H1 (cell line): ENCODE results near the gene TMEM255B. TPM values are rescaled to one million over a fixed set of nuclear protein-coding genes. Genes with fewer than 3 reads are reported as not detected.
"Not testable (repeated sequence)": the region's sequence is repeated elsewhere in the genome, so short reads cannot be mapped to it uniquely, and the experiment has no call there.

Source experiments
- CTCF ChIA-PET: fragments of 300-600 bp; sonication (Branson Sonifier 250); formaldehyde crosslinking; loops from one replicate; lab custom pipeline; 2021; ENCODE audit not compliant: partially characterized antibody; lab: Charles Lee
- POLR2A ChIA-PET: fragments of 300-600 bp; sonication (Branson Sonifier 250); formaldehyde crosslinking; loops from one replicate; lab custom pipeline; 2021; ENCODE audit warnings: inconsistent platforms; ENCODE audit not compliant: partially characterized antibody; lab: Charles Lee
- DNase-seq, 2 experiments: peaks; one replicate each; pipeline versions ENCODE4 v3.0.0 to v3.0.0-alpha.2; 2010 to 2022; ENCODE audit warnings: low spot score in 2 of 2, low read depth in 1 of 2, mixed read lengths in 1 of 2
- FAIRE-seq: peaks from 2 replicates; lab custom pipeline; 2011; peaks lifted over from hg19 to GRCh38; lab: Jason Lieb, UNC
- H2AFZ ChIP-seq: 2 replicates; pipeline ENCODE4 v1.8.1; 2012; ENCODE audit warnings: low read length, inconsistent platforms
- H2AK5ac ChIP-seq: 2 replicates; pipeline ENCODE4 v1.6.1; 2013; ENCODE audit warnings: low read depth, low read length
- H2BK120ac ChIP-seq: replicated peaks from 2 replicates; pipeline ENCODE3; 2013; ENCODE audit warnings: low read depth, low read length, inconsistent platforms
- H2BK12ac ChIP-seq: 2 replicates; pipeline ENCODE4 v1.6.1; 2013; ENCODE audit warnings: low read depth, low read length
- H2BK15ac ChIP-seq: 2 replicates; pipeline ENCODE4 v1.6.1; 2013; ENCODE audit warnings: low read length
- H2BK20ac ChIP-seq: 2 replicates; pipeline ENCODE4 v1.6.1; 2013; ENCODE audit warnings: low read length
- H2BK5ac ChIP-seq: 2 replicates; pipeline ENCODE4 v1.6.1; 2013; ENCODE audit warnings: low read depth, low read length
- H3K14ac ChIP-seq: 2 replicates; pipeline ENCODE4 v1.6.1; 2013; ENCODE audit warnings: inconsistent platforms; ENCODE audit not compliant: insufficient read length
- H3K18ac ChIP-seq: 2 replicates; pipeline ENCODE4 v1.6.1; 2013; ENCODE audit warnings: low read length; ENCODE audit errors: extremely low read depth
- H3K23ac ChIP-seq: 2 replicates; pipeline ENCODE4 v1.6.1; 2013; ENCODE audit warnings: inconsistent platforms; ENCODE audit not compliant: insufficient read length
- H3K23me2 ChIP-seq: 2 replicates; pipeline ENCODE4 v1.6.1; 2013; ENCODE audit warnings: low read depth, low read length
- H3K27ac ChIP-seq: 2 replicates; pipeline ENCODE4 v1.6.1; 2011; ENCODE audit warnings: low read depth, low read length, inconsistent platforms
- H3K27me3 ChIP-seq, 4 experiments: replicated peaks in 1 of 4; 1 replicate in 1 of 4; 2 replicates in 3 of 4; pipeline versions ENCODE4 v1.6.1 to v1.8.1; 2011 to 2013; ENCODE audit warnings: low read length in 3 of 4, mild to moderate bottlenecking in 3 of 4, inconsistent platforms in 2 of 4, mixed read lengths in 2 of 4, moderate library complexity in 1 of 4; ENCODE audit not compliant: control insufficient read depth in 3 of 4, insufficient read depth in 3 of 4; ENCODE audit errors: extremely low read depth in 1 of 4
- H3K36me3 ChIP-seq, 4 experiments: 2 replicates each; pipeline versions ENCODE4 v1.6.1 to v1.8.1; 2011 to 2013; ENCODE audit warnings: mild to moderate bottlenecking in 4 of 4, low read length in 3 of 4, moderate library complexity in 2 of 4, control low read depth in 1 of 4, inconsistent platforms in 1 of 4; ENCODE audit not compliant: insufficient read depth in 4 of 4, control insufficient read depth in 2 of 4
- H3K4ac ChIP-seq: replicated peaks from 2 replicates; pipeline ENCODE3; 2013; ENCODE audit warnings: low read length, low read depth, mixed read lengths, inconsistent platforms; ENCODE audit not compliant: insufficient read length
- H3K4me1 ChIP-seq, 4 experiments: replicated peaks in 1 of 4; 1 replicate in 1 of 4; 2 replicates in 3 of 4; pipeline versions ENCODE4 v1.6.1 to v1.8.1; 2011 to 2013; ENCODE audit warnings: low read length in 3 of 4, inconsistent platforms in 2 of 4, mixed read lengths in 1 of 4; ENCODE audit not compliant: insufficient read depth in 4 of 4, control insufficient read depth in 3 of 4
- H3K4me2 ChIP-seq, 2 experiments: 2 replicates each; pipeline versions ENCODE4 v1.6.1 to v1.8.1; 2011 to 2013; ENCODE audit warnings: low read depth in 2 of 2, low read length in 2 of 2, control low read depth in 1 of 2, inconsistent platforms in 1 of 2, mild to moderate bottlenecking in 1 of 2; ENCODE audit not compliant: insufficient read depth in 1 of 2
- H3K4me3 ChIP-seq, 4 experiments: fragments of 200-600, 300-600 bp in 1 of 4; sonication (generic), shearing (Covaris generic), sonication (Bioruptor Twin) in 1 of 4; 2 replicates each; pipeline versions ENCODE4 v1.5.1 to v1.8.1; 2011 to 2016; ENCODE audit warnings: low read length in 4 of 4, low read depth in 3 of 4, control low read depth in 2 of 4, inconsistent platforms in 2 of 4, mild to moderate bottlenecking in 2 of 4, mixed read lengths in 1 of 4, moderate library complexity in 1 of 4; ENCODE audit not compliant: insufficient read depth in 2 of 4; ENCODE audit errors: extremely low read depth in 1 of 4
- H3K56ac ChIP-seq: replicated peaks from 2 replicates; pipeline ENCODE3; 2013; ENCODE audit warnings: low read depth, mild to moderate bottlenecking, mixed read lengths, low read length, inconsistent platforms; ENCODE audit not compliant: insufficient read length
- H3K79me1 ChIP-seq: 2 replicates; pipeline ENCODE4 v1.6.1; 2013; ENCODE audit warnings: low read depth, low read length, control low read depth
- H3K79me2 ChIP-seq, 2 experiments: 2 replicates each; pipeline versions ENCODE4 v1.6.1 to v1.8.1; 2012 to 2013; ENCODE audit warnings: low read length in 2 of 2, mild to moderate bottlenecking in 2 of 2, inconsistent platforms in 1 of 2; ENCODE audit not compliant: insufficient read depth in 2 of 2, control insufficient read depth in 1 of 2
- H3K9ac ChIP-seq, 4 experiments: replicated peaks in 1 of 4; 1 replicate in 1 of 4; 2 replicates in 3 of 4; pipeline versions ENCODE4 v1.6.1 to v1.8.1; 2011 to 2013; ENCODE audit warnings: low read depth in 3 of 4, low read length in 3 of 4, control low read depth in 2 of 4, mild to moderate bottlenecking in 2 of 4, moderate library complexity in 2 of 4, inconsistent platforms in 1 of 4; ENCODE audit errors: extremely low read depth in 1 of 4
- H3K9me3 ChIP-seq, 2 experiments: 2 replicates each; pipeline versions ENCODE4 v1.6.1 to v1.8.1; 2012 to 2013; ENCODE audit warnings: mild to moderate bottlenecking in 2 of 2, moderate library complexity in 2 of 2, control low read depth in 1 of 2, inconsistent platforms in 1 of 2, low read depth in 1 of 2, low read length in 1 of 2, mixed read lengths in 1 of 2; ENCODE audit not compliant: insufficient read depth in 2 of 2
- H4K20me1 ChIP-seq, 2 experiments: replicated peaks in 1 of 2; 2 replicates each; pipeline versions ENCODE3 to v1.8.1; 2011 to 2013; ENCODE audit warnings: inconsistent platforms in 2 of 2, low read length in 2 of 2, mild to moderate bottlenecking in 1 of 2; ENCODE audit not compliant: insufficient read depth in 2 of 2, control insufficient read depth in 1 of 2
- H4K5ac ChIP-seq: 2 replicates; pipeline ENCODE4 v1.6.1; 2013; ENCODE audit warnings: low read length, low read depth, mixed read lengths, inconsistent platforms; ENCODE audit not compliant: insufficient read length
- H4K8ac ChIP-seq: 2 replicates; pipeline ENCODE4 v1.8.0; 2013; ENCODE audit warnings: mild to moderate bottlenecking, moderate library complexity, low read length, inconsistent platforms; ENCODE audit not compliant: insufficient read depth; ENCODE audit errors: extremely low read depth
- H4K91ac ChIP-seq: replicated peaks from 2 replicates; pipeline ENCODE3; 2013; ENCODE audit warnings: low read length, mixed read lengths, inconsistent platforms; ENCODE audit not compliant: insufficient read length
- WGBS, 2 experiments: shearing (Covaris generic) in 1 of 2; methylation state at CpG; one replicate each; pipeline versions ENCODE4 v1.1.6 to v1.1.7; 2013 to 2015; ENCODE audit warnings: low lambda C conversion rate in 2 of 2, mixed read lengths in 2 of 2, inconsistent platforms in 1 of 2, low coverage in 1 of 2, missing lambda C conversion rate in 1 of 2; ENCODE audit not compliant: insufficient replicate concordance in 2 of 2, insufficient coverage in 1 of 2, insufficient read length in 1 of 2; ENCODE audit errors: extremely low coverage in 1 of 2, missing lambda C conversion rate in 1 of 2; 5-methylcytosine and 5-hydroxymethylcytosine counted together
- polyA plus RNA-seq, 7 experiments: library from polyadenylated mRNA; depleted of rRNA in 3 of 7; stranded (reverse) in 5 of 7; unstranded in 2 of 7; fragments of >200 nt in 5 of 7; fragments of 200-250 nt in 2 of 7; gene quantifications; 1 replicate in 5 of 7; 2 replicates in 1 of 7; 4 replicates in 1 of 7; pipeline versions ENCODE4 v1.2.1 to v1.2.3, GENCODE V29; 2011 to 2013; ENCODE audit warnings: missing spikeins in 2 of 7, mixed read lengths in 2 of 7
- total RNA-seq: library from RNA; stranded (reverse); fragmentation: NEBNext Ultra II Directional; extraction: Animal tissue kit (Norgen Biotek cat#: 25700); gene quantifications from 2 replicates; pipeline ENCODE4 v1.2.1, GENCODE V29; 2021

The TMEM255B gene
- total and polyA plus RNA-seq, 2 of the 8 experiments (the other 6 are each of a cell fraction or from before 2014, with no cell fraction given) = 3.4 to 4.4 TPM

DNA sequence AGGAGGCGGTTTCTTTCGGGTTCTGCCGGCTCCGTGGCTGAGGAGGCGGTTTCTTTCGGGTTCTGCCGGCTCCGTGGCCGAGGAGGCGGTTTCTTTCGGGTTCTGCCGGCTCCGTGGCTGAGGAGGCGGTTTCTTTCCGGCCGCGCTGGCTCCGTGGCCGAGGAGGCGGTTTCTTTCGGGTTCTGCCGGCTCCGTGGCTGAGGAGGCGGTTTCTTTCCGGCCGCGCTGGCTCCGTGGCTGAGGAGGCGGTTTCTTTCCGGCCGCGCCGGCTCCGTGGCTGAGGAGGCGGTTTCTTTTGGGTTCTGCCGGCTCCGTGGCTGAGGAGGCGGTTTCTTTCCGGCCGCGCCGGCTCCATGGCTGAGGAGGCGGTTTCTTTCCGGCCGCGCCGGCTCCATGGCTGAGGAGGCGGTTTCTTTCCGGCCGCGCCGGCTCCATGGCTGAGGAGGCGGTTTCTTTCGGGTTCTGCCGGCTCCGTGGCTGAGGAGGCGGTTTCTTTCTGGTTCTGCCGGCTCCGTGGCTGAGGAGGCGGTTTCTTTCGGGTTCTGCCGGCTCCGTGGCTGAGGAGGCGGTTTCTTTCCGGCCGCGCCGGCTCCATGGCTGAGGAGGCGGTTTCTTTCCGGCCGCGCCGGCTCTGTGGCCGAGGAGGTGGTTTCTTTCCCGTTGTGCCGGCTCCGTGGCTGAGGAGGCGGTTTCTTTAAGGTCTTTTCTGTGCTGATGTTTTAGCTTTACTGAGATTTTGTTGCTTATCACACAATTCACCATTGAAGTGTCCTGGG, 6.6 kb upstream of the TMEM255B start:
- not testable (repeated sequence) for H3K27ac ChIP-seq, H3K23ac ChIP-seq, H3K79me1 ChIP-seq, H3K4me3 ChIP-seq, H2AFZ ChIP-seq, H3K79me2 ChIP-seq, H2BK5ac ChIP-seq, H3K18ac ChIP-seq, H4K8ac ChIP-seq, H2AK5ac ChIP-seq, DNase-seq, H3K4me1 ChIP-seq, H3K14ac ChIP-seq, H3K4ac ChIP-seq, H3K27me3 ChIP-seq, H3K56ac ChIP-seq, H2BK12ac ChIP-seq, H3K23me2 ChIP-seq, H2BK120ac ChIP-seq, H3K4me2 ChIP-seq, H3K9ac ChIP-seq, H2BK15ac ChIP-seq, H3K9me3 ChIP-seq, H4K5ac ChIP-seq, H4K91ac ChIP-seq, FAIRE-seq, H2BK20ac ChIP-seq, H3K36me3 ChIP-seq
- ChIA-PET CTCF (interaction anchor here (0.7 to 1.4 kb wide), 2 partner anchors 11 to 50 kb away, joined by 4 to 5 read pairs; no protein-coding TSS in a partner anchor), POLR2A (interaction anchor here (0.6 kb wide), 1 partner anchor 213 kb away, joined by 3 read pairs; no protein-coding TSS in a partner anchor)
- 93% methylated on average over 10 of the region's 78 CpGs; no CpG with 5 or more reads in 1 of the 2 experiments for WGBS, 2 experiments
- peaks cover 0 to 13% of the 10 kb centered on the region in 2 experiments for H4K20me1 ChIP-seq
